OCI-LY7 (cell line): ENCODE data around the gene RASIP1. TPM values are rescaled to one million over a fixed set of nuclear protein-coding genes. Genes with fewer than 3 reads are reported as not detected.

Source experiments
- BruUV-seq: library from RNA; stranded (reverse); fragments of 400-500 nt; replicated peaks from 2 replicates; lab custom pipeline; 2021; lab: Mats Ljungman, UMichigan
- CTCF ChIA-PET: fragments of 300-600 bp; sonication (Branson Sonifier 250); formaldehyde crosslinking; loops from one replicate; lab custom pipeline; 2022; ENCODE audit warnings: antibody characterized with exemption; ENCODE audit not compliant: unreplicated experiment; lab: Charles Lee
- POLR2A ChIA-PET: fragments of 300-600 bp; sonication (Branson Sonifier 250); formaldehyde crosslinking; loops from one replicate; lab custom pipeline; 2022; ENCODE audit warnings: antibody characterized with exemption; lab: Charles Lee
- DNase-seq: peaks from one replicate; pipeline ENCODE4 v3.0.0-alpha.2; 2015; ENCODE audit warnings: low spot score
- H2AFZ ChIP-seq: fragments of 200-600 bp; sonication (generic), shearing (Covaris generic); 2 replicates; pipeline ENCODE4 v1.6.1; 2014; ENCODE audit warnings: mild to moderate bottlenecking, antibody characterized with exemption, low read length, moderate library complexity
- H3K27ac ChIP-seq: fragments of 200-600 bp; sonication (generic); 2 replicates; pipeline ENCODE4 v1.5.1; 2014; ENCODE audit warnings: mixed run types, low read depth, mild to moderate bottlenecking, moderate library complexity, low read length, inconsistent platforms; ENCODE audit not compliant: poor library complexity, severe bottlenecking
- H3K36me3 ChIP-seq: fragments of 200-600 bp; sonication (generic); 2 replicates; pipeline ENCODE4 v1.6.1; 2014; ENCODE audit warnings: mild to moderate bottlenecking, antibody characterized with exemption, low read length, moderate library complexity, mixed read lengths; ENCODE audit not compliant: insufficient read depth
- H3K4me1 ChIP-seq: fragments of 200-600 bp; sonication (generic); 2 replicates; pipeline ENCODE4 v1.5.1; 2014; ENCODE audit warnings: mild to moderate bottlenecking, low read length; ENCODE audit not compliant: insufficient read depth, poor library complexity, severe bottlenecking
- H3K4me2 ChIP-seq: fragments of 200-600 bp; sonication (generic); 2 replicates; pipeline ENCODE4 v1.6.1; 2014; ENCODE audit warnings: mild to moderate bottlenecking, low read length
- H3K4me3 ChIP-seq: fragments of 200-600 bp; sonication (generic); 2 replicates; pipeline ENCODE4 v1.5.1; 2014; ENCODE audit warnings: mild to moderate bottlenecking, low read depth, low read length; ENCODE audit not compliant: poor library complexity, severe bottlenecking
- H3K79me2 ChIP-seq: fragments of 200-600 bp; sonication (generic); 2 replicates; pipeline ENCODE4 v1.6.1; 2016; ENCODE audit warnings: low read depth, mild to moderate bottlenecking, low read length, moderate library complexity, mixed read lengths; ENCODE audit not compliant: insufficient read depth
- H3K9me2 ChIP-seq: fragments of 200-600 bp; sonication (generic); 2 replicates; pipeline ENCODE4 v1.6.1; 2016; ENCODE audit warnings: mild to moderate bottlenecking, low read length, mixed read lengths; ENCODE audit not compliant: insufficient read depth
- H3K9me3 ChIP-seq: fragments of 200-600 bp; sonication (generic); 2 replicates; pipeline ENCODE4 v1.6.1; 2014; ENCODE audit warnings: mild to moderate bottlenecking, mixed run types, low read length, mixed read lengths
- H4K20me1 ChIP-seq: fragments of 200-600 bp; sonication (generic); 2 replicates; pipeline ENCODE4 v1.6.1; 2014; ENCODE audit warnings: mild to moderate bottlenecking, antibody characterized with exemption, low read length, moderate library complexity, mixed read lengths; ENCODE audit not compliant: insufficient read depth
- EZH2phosphoT487 ChIP-seq: fragments of 200-600 bp; sonication (generic); IDR thresholded peaks from 2 replicates; pipeline ENCODE4 v1.6.1; 2018; ENCODE audit warnings: low read depth, borderline replicate concordance, mild to moderate bottlenecking, mixed run types, antibody characterized with exemption, low read length, moderate library complexity, mixed read lengths
- intact Hi-C: fragments of 100-400 bp; cut with micrococcal nuclease; formaldehyde crosslinking; loops from one replicate; pipeline ENCODE4 v1.10.0; 2022; ENCODE audit not compliant: unreplicated experiment
- total RNA-seq, 2 experiments: library from RNA; depleted of rRNA in 1 of 2; stranded (reverse); fragments of >200 nt in 1 of 2; shearing (Covaris generic) in 1 of 2; gene quantifications; 2 replicates each; pipeline ENCODE4 v1.2.3, GENCODE V29; 2014 to 2022
- TF ChIP-seq, protein P1 (sequence below): fragments of 200-600 bp; sonication (generic); conservative IDR thresholded peaks from 2 replicates; pipeline ENCODE4 v1.5.1; 2014; ENCODE audit warnings: mild to moderate bottlenecking, antibody characterized with exemption, low read length, moderate library complexity, mixed read lengths

RASIP1 gene
- total RNA-seq, 2 experiments from 2014 or later, result 0.09 to 0.36 TPM

DNA sequence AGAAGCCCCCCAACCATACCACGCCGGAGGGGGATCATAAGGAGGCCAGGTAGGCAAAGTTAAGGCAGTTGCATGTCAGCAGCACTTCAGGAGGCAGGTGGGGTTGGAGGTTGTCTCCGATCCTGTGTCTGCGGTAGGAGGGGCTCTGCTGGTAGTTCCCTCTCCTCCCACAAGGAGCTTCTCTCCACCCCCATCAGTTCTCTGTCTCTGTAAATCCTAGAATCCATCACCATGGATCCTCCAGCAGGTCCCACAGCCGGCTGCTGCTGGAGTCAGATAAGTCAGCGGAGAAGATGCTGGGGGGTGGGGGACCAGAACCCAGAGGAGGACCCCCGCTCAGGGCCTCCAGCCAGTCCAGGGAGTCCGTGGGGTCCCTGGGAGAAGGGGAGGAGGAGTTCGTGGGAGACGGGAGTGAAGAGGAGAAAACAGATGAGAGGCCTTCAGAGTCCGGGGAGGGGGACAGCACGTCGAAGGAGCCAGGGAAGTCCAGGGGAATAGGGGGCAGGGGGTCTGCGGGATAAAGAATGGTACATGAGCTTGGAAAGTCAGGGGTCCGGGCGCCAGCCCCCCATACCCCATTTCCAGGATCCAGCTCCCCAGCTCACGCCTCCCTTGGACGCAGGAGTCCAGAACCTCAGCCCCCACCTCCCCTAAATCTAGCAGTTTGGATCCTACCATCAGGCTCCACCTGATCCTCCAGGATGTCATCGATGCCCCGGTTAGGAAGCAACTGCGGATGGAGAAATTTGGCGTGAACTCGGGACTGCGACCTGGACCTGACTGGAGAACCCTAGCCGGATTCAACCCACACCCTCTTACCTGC is 27.2 kb downstream of the RASIP1 start:
- Histone ChIP-seq H3K27ac (no peak overlapping the region), H3K9me3 (no peaks in the 10 kb centered on the region), H4K20me1 (no peaks in the 10 kb centered on the region), H3K9me2 (no peaks in the 10 kb centered on the region), H3K36me3 (no peaks in the 10 kb centered on the region), H2AFZ (peak overlapping the region; percentile 88), H3K4me3 (peak overlapping the region; percentile 74), H3K79me2 (no peaks in the 10 kb centered on the region), H3K4me1 (peaks cover 22% of the 10 kb centered on the region), H3K4me2 (peak overlapping the region; percentile 78)
- intact Hi-C loops, result no loop called here
- CTCF ChIA-PET, result no interaction called here
- TF ChIP-seq, protein P1, sequence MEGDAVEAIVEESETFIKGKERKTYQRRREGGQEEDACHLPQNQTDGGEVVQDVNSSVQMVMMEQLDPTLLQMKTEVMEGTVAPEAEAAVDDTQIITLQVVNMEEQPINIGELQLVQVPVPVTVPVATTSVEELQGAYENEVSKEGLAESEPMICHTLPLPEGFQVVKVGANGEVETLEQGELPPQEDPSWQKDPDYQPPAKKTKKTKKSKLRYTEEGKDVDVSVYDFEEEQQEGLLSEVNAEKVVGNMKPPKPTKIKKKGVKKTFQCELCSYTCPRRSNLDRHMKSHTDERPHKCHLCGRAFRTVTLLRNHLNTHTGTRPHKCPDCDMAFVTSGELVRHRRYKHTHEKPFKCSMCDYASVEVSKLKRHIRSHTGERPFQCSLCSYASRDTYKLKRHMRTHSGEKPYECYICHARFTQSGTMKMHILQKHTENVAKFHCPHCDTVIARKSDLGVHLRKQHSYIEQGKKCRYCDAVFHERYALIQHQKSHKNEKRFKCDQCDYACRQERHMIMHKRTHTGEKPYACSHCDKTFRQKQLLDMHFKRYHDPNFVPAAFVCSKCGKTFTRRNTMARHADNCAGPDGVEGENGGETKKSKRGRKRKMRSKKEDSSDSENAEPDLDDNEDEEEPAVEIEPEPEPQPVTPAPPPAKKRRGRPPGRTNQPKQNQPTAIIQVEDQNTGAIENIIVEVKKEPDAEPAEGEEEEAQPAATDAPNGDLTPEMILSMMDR, result peak; percentile 36; the same call in 1 of the 2 replicates
- TF ChIP-seq EZH2phosphoT487, result no peak
- DNase-seq, result peak; percentile 30
- BruUV-seq, result no TSS peak
- POLR2A ChIA-PET, result interaction anchor here (0.6 to 1.7 kb wide), 3 partner anchors 12 to 72 kb away, joined by 4 to 5 read pairs (median 4); no protein-coding TSS in a partner anchor

DNA sequence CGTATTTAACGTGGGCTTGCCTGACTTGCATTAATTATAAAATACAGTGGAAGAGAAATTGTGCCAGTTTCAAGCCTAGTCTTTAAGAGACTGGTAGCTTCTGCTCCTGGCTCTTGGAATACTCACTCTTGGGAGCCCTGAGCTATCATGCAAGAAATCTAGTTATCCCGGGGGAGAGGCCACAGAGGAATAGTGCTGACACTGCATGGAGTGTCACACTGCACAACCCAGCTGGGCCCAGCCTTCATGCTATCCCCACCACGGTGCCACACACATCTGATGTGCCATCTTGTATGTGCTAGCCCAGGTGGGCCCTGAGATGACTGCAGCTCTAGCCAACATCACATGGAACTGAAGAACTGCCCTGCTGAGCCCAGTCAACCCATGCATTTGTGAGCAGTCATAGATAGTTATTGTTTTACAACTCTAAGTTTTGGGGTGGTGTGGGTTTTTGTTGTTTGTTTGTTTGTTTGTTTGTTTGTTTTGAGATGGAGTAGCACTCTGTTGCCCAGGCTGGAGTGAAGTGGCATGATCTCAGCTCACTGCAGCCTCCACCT is 29.2 kb downstream of the RASIP1 start:
- Histone ChIP-seq H3K4me3 (no peak overlapping the region), H3K9me2 (no peaks in the 10 kb centered on the region), H3K27ac (no peak overlapping the region), H3K9me3 (no peaks in the 10 kb centered on the region), H3K79me2 (no peaks in the 10 kb centered on the region), H3K4me1 (peaks cover 22% of the 10 kb centered on the region), H3K4me2 (no peak overlapping the region), H3K36me3 (no peaks in the 10 kb centered on the region), H2AFZ (no peak overlapping the region), H4K20me1 (no peaks in the 10 kb centered on the region)
- ChIA-PET CTCF (no interaction called here), POLR2A (interaction anchor here (1.1 kb wide), 1 partner anchor 9 kb away, joined by 3 read pairs; no protein-coding TSS in a partner anchor)
- intact Hi-C loops, result no loop called here
- no peak for TF ChIP-seq EZH2phosphoT487
- TF ChIP-seq, protein P1, result no peak
- no TSS peak for BruUV-seq
- no peak for DNase-seq
